ENCODE measurements around the gene ANKFY1. TPM values are rescaled to one million over a fixed set of nuclear protein-coding genes. Genes with fewer than 3 reads are reported as not detected.
A peak's percentile ranks its signal among the peaks of the same experiment; 100 is the strongest.
"Not testable (repeated sequence)": the region's sequence is repeated elsewhere in the genome, so short reads cannot be mapped to it uniquely, and the experiment has no call there.

ANKFY1 gene
- total RNA-seq, 1 experiment from 2014 or later: 29.5 TPM

DNA sequence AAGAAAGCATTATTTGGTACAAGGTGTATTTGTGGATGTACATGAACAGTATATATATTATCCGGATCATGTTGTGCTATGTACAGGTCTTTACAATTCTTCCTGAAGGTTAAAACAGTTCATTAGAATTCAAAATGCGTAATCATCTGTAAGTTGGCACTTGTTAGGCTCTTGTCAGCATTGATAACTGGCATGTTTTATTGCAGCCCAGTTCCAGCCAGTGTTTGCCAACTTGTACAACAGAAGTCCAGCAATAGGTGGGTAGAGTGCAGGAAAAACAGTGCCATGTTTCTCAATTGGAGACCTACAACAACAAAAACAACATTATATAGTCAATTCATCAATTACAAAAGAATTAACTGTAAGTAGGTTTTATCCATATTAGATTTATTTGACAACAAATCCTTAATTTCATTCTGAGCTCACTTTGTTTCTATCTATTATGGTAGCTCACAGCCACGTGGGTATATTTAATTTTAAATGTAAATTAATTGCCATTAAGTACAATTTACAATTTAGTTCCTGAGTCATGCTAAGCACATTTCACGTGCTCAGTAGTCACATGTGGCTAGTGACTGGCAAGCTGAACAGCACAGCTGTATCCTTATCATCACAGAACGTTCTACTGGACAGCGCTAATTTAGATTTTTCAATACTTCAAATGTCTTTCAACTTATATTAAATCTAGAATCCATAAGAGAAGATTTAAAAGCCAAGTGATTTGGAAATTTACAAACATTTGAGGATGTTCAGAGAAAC is 8.6 kb upstream of the ANKFY1 start:
- Histone ChIP-seq H3K9me3 (replicated peaks) (no peaks in the 10 kb centered on the region), H3K4me3 (no peak overlapping the region), H3K27ac (no peak overlapping the region), H3K4me1 (replicated peaks) (no peaks in the 10 kb centered on the region), H3K36me3 (peaks cover 35% of the 10 kb centered on the region), H3K27me3 (replicated peaks) (no peaks in the 10 kb centered on the region)
- no peak for DNase-seq (ENCODE audit: low read depth in 1 of 2, low spot score in 2 of 2)

GRCh38 chr17:4270736-4271135 is 7.0 kb upstream of the ANKFY1 start:
- H3K36me3 ChIP-seq: peaks cover 28% of the 10 kb centered on the region
- no peaks in the 10 kb centered on the region for H3K27me3 ChIP-seq (replicated peaks)
- no peak overlapping the region for H3K4me3 ChIP-seq
- no peak overlapping the region for H3K27ac ChIP-seq
- DNase-seq (ENCODE audit: low read depth in 1 of 2, low spot score in 2 of 2): no peak
- H3K9me3 ChIP-seq (replicated peaks): no peaks in the 10 kb centered on the region
- no peaks in the 10 kb centered on the region for H3K4me1 ChIP-seq (replicated peaks)

DNA sequence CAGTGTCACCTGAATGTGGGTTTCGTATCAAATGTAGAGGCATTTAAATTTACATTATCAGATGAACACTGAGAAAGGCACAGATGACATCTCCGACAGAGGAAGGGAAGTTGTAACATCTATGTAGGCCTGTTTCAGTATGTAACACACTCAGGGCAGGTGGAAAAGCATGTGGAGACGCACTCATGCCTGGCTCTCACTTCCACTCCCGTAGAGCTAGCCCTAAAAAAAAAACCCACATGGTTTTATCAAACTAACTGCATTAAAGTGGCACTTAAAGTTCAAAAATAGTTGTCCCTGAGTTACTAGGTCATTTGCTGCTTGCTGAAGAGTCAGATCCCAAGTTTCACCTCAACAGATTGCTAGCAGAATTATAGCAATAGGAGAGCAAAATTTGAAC is 6.1 kb upstream of the ANKFY1 start:
- Histone ChIP-seq H3K36me3 (peaks cover 28% of the 10 kb centered on the region), H3K27ac (no peak overlapping the region), H3K4me3 (no peak overlapping the region), H3K27me3 (replicated peaks) (no peaks in the 10 kb centered on the region), H3K9me3 (replicated peaks) (no peaks in the 10 kb centered on the region), H3K4me1 (replicated peaks) (no peaks in the 10 kb centered on the region)
- no peak for DNase-seq (ENCODE audit: low read depth in 1 of 2, low spot score in 2 of 2)

GRCh38 chr17:4267402-4267801 is 3.6 kb upstream of the ANKFY1 start:
- peaks cover 13% of the 10 kb centered on the region for H3K4me1 ChIP-seq (replicated peaks)
- no peak for DNase-seq (ENCODE audit: low read depth in 1 of 2, low spot score in 2 of 2)
- no peak overlapping the region for H3K27ac ChIP-seq
- peaks cover 36% of the 10 kb centered on the region for H3K36me3 ChIP-seq
- no peaks in the 10 kb centered on the region for H3K27me3 ChIP-seq (replicated peaks)
- no peak overlapping the region for H3K4me3 ChIP-seq
- no peaks in the 10 kb centered on the region for H3K9me3 ChIP-seq (replicated peaks)

GRCh38 chr17:4266550-4266949 is 2.8 kb upstream of the ANKFY1 start:
- no peak overlapping the region for H3K27ac ChIP-seq
- H3K36me3 ChIP-seq: peaks cover 36% of the 10 kb centered on the region
- DNase-seq (ENCODE audit: low read depth in 1 of 2, low spot score in 2 of 2): no peak
- H3K27me3 ChIP-seq (replicated peaks): no peaks in the 10 kb centered on the region
- no peaks in the 10 kb centered on the region for H3K9me3 ChIP-seq (replicated peaks)
- H3K4me1 ChIP-seq (replicated peaks): peaks cover 15% of the 10 kb centered on the region
- H3K4me3 ChIP-seq: no peak overlapping the region

DNA sequence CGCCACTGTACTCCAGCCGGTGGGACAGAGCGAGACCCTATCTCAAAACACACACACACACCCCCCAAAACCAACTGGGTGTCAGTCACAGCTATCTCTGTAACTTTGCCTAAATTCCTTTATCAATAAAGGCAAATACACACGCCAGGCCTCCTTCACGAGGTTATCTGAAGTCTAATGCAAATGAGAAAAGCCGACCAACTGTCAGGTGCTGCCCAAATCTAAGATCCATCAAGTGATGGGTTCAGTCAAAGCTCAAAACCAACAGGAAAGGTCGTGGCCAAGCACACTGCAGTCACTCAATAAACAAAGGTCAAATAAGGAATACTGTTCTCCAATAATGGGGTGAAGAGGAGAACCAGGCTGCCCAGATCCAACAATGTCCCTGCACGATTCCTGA is 1.1 kb downstream of the ANKFY1 start:
- H3K27ac ChIP-seq: no peak overlapping the region
- no peak for DNase-seq (ENCODE audit: low read depth in 1 of 2, low spot score in 2 of 2)
- H3K27me3 ChIP-seq (replicated peaks): no peaks in the 10 kb centered on the region
- peaks cover 47% of the 10 kb centered on the region for H3K36me3 ChIP-seq
- H3K4me3 ChIP-seq: peak overlapping the region; percentile 97
- peaks cover 15% of the 10 kb centered on the region for H3K9me3 ChIP-seq (replicated peaks)
- H3K4me1 ChIP-seq (replicated peaks): peaks cover 15% of the 10 kb centered on the region

DNA sequence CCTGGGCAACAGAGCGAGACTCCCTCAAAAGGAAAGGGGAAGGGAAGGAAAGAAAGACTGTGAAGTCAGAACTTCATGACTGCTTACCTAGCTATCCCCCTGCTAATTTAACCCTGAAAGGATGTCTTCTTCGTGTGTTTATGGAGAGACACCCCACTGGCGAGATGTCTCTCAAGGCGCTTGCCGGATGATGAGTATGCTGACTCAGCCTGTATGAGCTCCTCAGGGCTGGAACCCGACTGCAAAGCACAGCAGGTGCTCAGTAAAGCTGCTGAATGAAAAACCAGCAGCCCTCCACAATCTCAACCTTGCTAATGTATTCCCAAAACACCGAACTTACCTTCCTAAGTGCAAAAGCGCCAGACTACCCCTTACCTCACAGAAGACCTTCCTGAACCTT is 2.3 kb downstream of the ANKFY1 start:
- Histone ChIP-seq H3K27ac (no peak overlapping the region), H3K4me3 (no peak overlapping the region)

DNA sequence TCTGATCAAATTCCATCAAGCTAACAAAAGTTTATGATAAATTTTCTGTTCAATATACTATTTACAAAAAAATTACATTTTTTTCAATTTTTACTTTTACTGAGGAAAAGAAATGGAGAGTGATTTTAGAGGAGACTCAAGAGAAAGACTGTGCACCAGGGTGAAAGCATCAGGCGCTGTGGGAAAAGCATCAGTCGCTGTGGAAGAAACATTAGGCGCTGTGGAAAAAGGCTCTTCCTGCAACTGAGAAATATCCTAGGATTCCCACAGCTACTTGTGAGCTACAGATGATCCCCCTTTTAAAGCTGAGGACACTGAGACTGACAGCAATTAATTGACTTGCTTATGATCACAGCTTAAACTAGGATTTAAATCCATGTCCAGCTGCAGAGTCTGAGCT is 4.9 kb downstream of the ANKFY1 start:
- Histone ChIP-seq H3K9me3 (replicated peaks) (peaks cover 16% of the 10 kb centered on the region), H3K4me1 (replicated peaks) (peaks cover 9% of the 10 kb centered on the region), H3K4me3 (no peak overlapping the region), H3K27me3 (replicated peaks) (no peaks in the 10 kb centered on the region), H3K27ac (no peak overlapping the region), H3K36me3 (peaks cover 46% of the 10 kb centered on the region)
- DNase-seq (ENCODE audit: low read depth in 1 of 2, low spot score in 2 of 2): no peak

More for the DNA sequence above, 2.3 kb downstream of the ANKFY1 start:
- Histone ChIP-seq H3K36me3 (peaks cover 46% of the 10 kb centered on the region), H3K27me3 (replicated peaks) (no peaks in the 10 kb centered on the region), H3K9me3 (replicated peaks) (peaks cover 16% of the 10 kb centered on the region), H3K4me1 (replicated peaks) (peaks cover 15% of the 10 kb centered on the region)
- DNase-seq (ENCODE audit: low read depth in 1 of 2, low spot score in 2 of 2): no peak

- H3K4me1 ChIP-seq (replicated peaks): no peaks in the 10 kb centered on the region
- peaks cover 37% of the 10 kb centered on the region for H3K36me3 ChIP-seq
- no peak overlapping the region for H3K4me3 ChIP-seq
- no peak for DNase-seq (ENCODE audit: low read depth in 1 of 2, low spot score in 2 of 2)
- peaks cover 16% of the 10 kb centered on the region for H3K9me3 ChIP-seq (replicated peaks)
- H3K27ac ChIP-seq: no peak overlapping the region
- H3K27me3 ChIP-seq (replicated peaks): no peaks in the 10 kb centered on the region
Observed at GRCh38 chr17:4256952-4257351, 6.8 kb downstream of the ANKFY1 start.

GRCh38 chr17:4255271-4255670 is 8.5 kb downstream of the ANKFY1 start:
- H3K27me3 ChIP-seq (replicated peaks); DNase-seq (ENCODE audit: low read depth in 1 of 2, low spot score in 2 of 2); H3K4me1 ChIP-seq (replicated peaks); H3K27ac ChIP-seq; H3K4me3 ChIP-seq: not testable (repeated sequence)
- Histone ChIP-seq H3K36me3 (peaks cover 25% of the 10 kb centered on the region), H3K9me3 (replicated peaks) (peaks cover 16% of the 10 kb centered on the region)

DNA sequence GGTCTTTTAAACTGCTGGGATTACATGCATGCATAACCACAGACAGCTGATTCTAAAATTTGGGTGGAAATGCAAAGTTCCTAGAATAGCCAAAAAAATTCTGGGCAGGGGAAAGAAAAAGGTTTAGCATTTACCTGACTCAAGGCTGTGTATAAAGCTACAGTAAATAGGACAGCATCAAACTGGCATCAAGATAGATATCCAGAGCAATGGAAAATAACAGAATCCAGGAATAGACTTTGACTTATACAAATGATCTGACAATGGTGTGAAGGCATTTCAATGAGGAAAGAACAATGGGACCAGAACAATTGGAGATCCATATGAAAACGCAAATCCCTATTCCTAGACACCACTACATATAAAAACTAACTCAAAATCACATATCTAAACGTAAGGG is 12.9 kb downstream of the ANKFY1 start:
- no peak overlapping the region for H3K27ac ChIP-seq
- no peaks in the 10 kb centered on the region for H3K9me3 ChIP-seq (replicated peaks)
- H3K4me3 ChIP-seq: no peak overlapping the region
- peaks cover 10% of the 10 kb centered on the region for H3K36me3 ChIP-seq
- no peaks in the 10 kb centered on the region for H3K4me1 ChIP-seq (replicated peaks)
- no peaks in the 10 kb centered on the region for H3K27me3 ChIP-seq (replicated peaks)
- no peak for DNase-seq (ENCODE audit: low read depth in 1 of 2, low spot score in 2 of 2)

GRCh38 chr17:4249452-4250029 is 14.2 kb downstream of the ANKFY1 start:
- no peak overlapping the region for H3K4me3 ChIP-seq

DNA sequence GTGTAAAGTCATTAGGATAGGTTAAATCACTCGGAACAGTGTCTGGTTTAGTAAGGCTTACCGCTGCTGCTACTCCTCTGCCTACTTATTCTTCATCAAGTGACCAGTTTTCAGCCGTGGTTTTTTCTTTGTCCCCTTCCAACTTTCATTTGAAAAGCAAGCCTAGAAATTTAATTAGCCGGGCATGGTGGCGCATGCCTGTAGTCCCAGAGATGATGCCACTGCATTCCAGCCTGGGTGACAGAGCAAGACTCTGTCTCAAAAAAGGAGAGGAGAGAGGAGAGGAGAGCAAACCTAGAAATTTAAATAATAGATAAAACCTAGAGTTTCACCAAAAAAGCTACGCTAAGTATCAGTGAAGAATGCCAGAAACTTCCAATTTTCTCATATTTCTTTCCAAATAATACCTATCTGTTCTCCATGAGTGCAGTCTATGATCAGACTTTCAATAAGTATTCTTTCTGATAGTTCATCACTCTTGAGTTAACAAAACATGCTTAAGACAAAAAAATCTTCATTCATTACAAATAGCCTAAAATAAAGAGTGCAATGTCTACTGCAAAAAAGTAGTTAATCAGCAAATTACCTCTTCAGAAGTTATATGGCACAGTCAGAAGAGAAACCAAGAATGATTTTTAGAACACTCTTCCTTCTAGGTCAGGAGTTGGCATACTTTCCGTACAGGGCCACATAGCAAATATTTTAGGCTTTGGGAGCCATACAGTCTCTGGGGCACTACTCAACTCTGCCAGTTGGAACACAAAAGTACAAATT is 15.1 kb downstream of the ANKFY1 start:
- no peaks in the 10 kb centered on the region for H3K27me3 ChIP-seq (replicated peaks)
- peaks cover 10% of the 10 kb centered on the region for H3K36me3 ChIP-seq
- H3K4me1 ChIP-seq (replicated peaks): no peaks in the 10 kb centered on the region
- no peaks in the 10 kb centered on the region for H3K9me3 ChIP-seq (replicated peaks)
- no peak overlapping the region for H3K27ac ChIP-seq
- no peak for DNase-seq (ENCODE audit: low read depth in 1 of 2, low spot score in 2 of 2)
- no peak overlapping the region for H3K4me3 ChIP-seq

More at GRCh38 chr17:4249452-4250029, 14.2 kb downstream of the ANKFY1 start:
- no peaks in the 10 kb centered on the region for H3K9me3 ChIP-seq (replicated peaks)
- H3K4me1 ChIP-seq (replicated peaks): no peaks in the 10 kb centered on the region
- H3K27me3 ChIP-seq (replicated peaks): no peaks in the 10 kb centered on the region
- peaks cover 10% of the 10 kb centered on the region for H3K36me3 ChIP-seq
- no peak overlapping the region for H3K27ac ChIP-seq
- no peak for DNase-seq (ENCODE audit: low read depth in 1 of 2, low spot score in 2 of 2)

GRCh38 chr17:4247971-4248388 is 15.8 kb downstream of the ANKFY1 start:
- Histone ChIP-seq H3K36me3 (peaks cover 7% of the 10 kb centered on the region), H3K4me3 (no peak overlapping the region), H3K27ac (no peak overlapping the region), H3K27me3 (replicated peaks) (no peaks in the 10 kb centered on the region), H3K9me3 (replicated peaks) (no peaks in the 10 kb centered on the region), H3K4me1 (replicated peaks) (no peaks in the 10 kb centered on the region)
- DNase-seq (ENCODE audit: low read depth in 1 of 2, low spot score in 2 of 2): no peak

All from SJSA1 (cell line).